Tibial artery (tissue), 4 donors: Measurements from ENCODE around the gene PRPF8.

Experiments
- DNase-seq, 2 donors: peaks; one replicate each; pipeline ENCODE4 v3.0.0-alpha.2; 2019
- H3K27ac ChIP-seq, 2 donors: fragments of 200-600 bp; sonication (generic) in 1 of 2; 1 replicate in 1 of 2; 2 replicates in 1 of 2; pipeline ENCODE4 v1.5.1; 2018 to 2019; ENCODE audit warnings: mild to moderate bottlenecking in 1 of 2
- H3K27me3 ChIP-seq, 2 donors: fragments of 200-600 bp; sonication (generic) in 1 of 2; one replicate each; pipeline versions ENCODE4 v1.5.1 to v1.6.0; 2016 to 2019
- H3K36me3 ChIP-seq, 3 donors: fragments of 200-600 bp; sonication (generic) in 2 of 3; one replicate each; pipeline ENCODE4 v1.5.1; 2016 to 2019; ENCODE audit warnings: mild to moderate bottlenecking in 2 of 3
- H3K4me1 ChIP-seq, 4 donors: fragments of 200-600 bp; sonication (generic) in 2 of 4; 1 replicate in 3 of 4; 2 replicates in 1 of 4; pipeline ENCODE4 v1.5.1; 2016 to 2019
- H3K4me3 ChIP-seq, 2 donors: fragments of 200-600 bp; sonication (generic) in 1 of 2; 1 replicate in 1 of 2; 2 replicates in 1 of 2; pipeline ENCODE4 v1.5.1; 2018 to 2019; ENCODE audit warnings: mild to moderate bottlenecking in 2 of 2
- H3K9me3 ChIP-seq, 3 donors: fragments of 200-600 bp; sonication (generic) in 1 of 3; one replicate each; pipeline ENCODE4 v1.5.1; 2016 to 2019
- CTCF ChIP-seq, 2 experiments: fragments of 200-600 bp in 1 of 2; fragments of 450-650 bp in 1 of 2; IDR thresholded peaks; one replicate each; pipeline ENCODE4 v1.5.1; 2017 to 2019; ENCODE audit warnings: antibody characterized with exemption in 2 of 2, mild to moderate bottlenecking in 1 of 2, moderate library complexity in 1 of 2
- intact Hi-C: fragments of 100-400 bp; cut with DNase I; formaldehyde crosslinking; loops from one replicate; pipeline ENCODE4 v1.15.0; 2023; ENCODE audit warnings: low total_unique reads

The PRPF8 gene

DNA sequence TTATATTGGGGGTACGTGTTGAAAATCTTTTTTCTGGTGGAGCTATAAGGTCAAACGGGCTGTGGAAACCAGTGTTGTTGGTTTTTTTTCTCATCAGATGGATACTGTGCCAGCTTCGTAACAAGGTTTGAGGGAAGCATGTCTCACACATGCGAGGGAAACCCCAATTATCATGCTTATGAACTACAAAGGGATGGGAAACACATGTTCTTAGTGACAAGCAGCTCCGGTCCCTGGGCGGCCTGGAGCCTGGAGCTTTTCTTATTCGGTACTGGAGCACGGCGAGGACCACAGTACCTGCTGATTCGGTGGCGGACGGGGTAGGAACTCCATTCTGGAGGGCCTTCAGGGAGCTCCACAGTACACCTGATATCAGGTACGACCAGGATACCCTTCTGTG, 68.6 kb downstream of the PRPF8 start:
- Histone ChIP-seq H3K27ac (no peak overlapping the region), H3K4me3 (no peak overlapping the region), H3K36me3 (peaks cover 0 to 42% (median 17%) of the 10 kb centered on the region in 3 donors), H3K27me3 (no peaks in the 10 kb centered on the region), H3K9me3 (no peaks in the 10 kb centered on the region), H3K4me1 (peaks cover 0 to 5% (median 0%) of the 10 kb centered on the region in 4 donors)
- intact Hi-C loops: no loop called here
- TF ChIP-seq CTCF (IDR thresholded peaks at IDR 0.05): no peak
- no peak for DNase-seq

GRCh38 chr17:1612400-1612799, 72.3 kb downstream of the PRPF8 start:
- Histone ChIP-seq H3K9me3 (no peaks in the 10 kb centered on the region), H3K27ac (no peak overlapping the region), H3K27me3 (no peaks in the 10 kb centered on the region), H3K36me3 (peaks cover 0 to 32% (median 17%) of the 10 kb centered on the region in 3 donors), H3K4me3 (no peak overlapping the region), H3K4me1 (no peaks in the 10 kb centered on the region)
- no peak for DNase-seq
- TF ChIP-seq CTCF (IDR thresholded peaks at IDR 0.05): no peak
- intact Hi-C loops: no loop called here

GRCh38 chr17:1611715-1612114, 73.0 kb downstream of the PRPF8 start:
- no peak overlapping the region for H3K27ac ChIP-seq
- TF ChIP-seq CTCF (IDR thresholded peaks at IDR 0.05): no peak

GRCh38 chr17:1608676-1609075, 76.0 kb downstream of the PRPF8 start:
- intact Hi-C loops: no loop called here
- no peak overlapping the region for H3K4me3 ChIP-seq
- H3K9me3 ChIP-seq: no peaks in the 10 kb centered on the region
- no peaks in the 10 kb centered on the region for H3K27me3 ChIP-seq
- H3K36me3 ChIP-seq: peaks cover 0 to 25% (median 8%) of the 10 kb centered on the region in 3 donors
- H3K4me1 ChIP-seq: no peaks in the 10 kb centered on the region
- no peak for DNase-seq
- H3K27ac ChIP-seq: no peak overlapping the region
- TF ChIP-seq CTCF (IDR thresholded peaks at IDR 0.05): no peak

More at GRCh38 chr17:1611715-1612114, 73.0 kb downstream of the PRPF8 start:
- peaks cover 0 to 32% (median 17%) of the 10 kb centered on the region in 3 donors for H3K36me3 ChIP-seq
- intact Hi-C loops: no loop called here
- H3K4me3 ChIP-seq: no peak overlapping the region
- no peaks in the 10 kb centered on the region for H3K9me3 ChIP-seq
- peak in 1 of 2 donors; percentile 56 for DNase-seq
- no peaks in the 10 kb centered on the region for H3K4me1 ChIP-seq
- H3K27me3 ChIP-seq: no peaks in the 10 kb centered on the region

DNA sequence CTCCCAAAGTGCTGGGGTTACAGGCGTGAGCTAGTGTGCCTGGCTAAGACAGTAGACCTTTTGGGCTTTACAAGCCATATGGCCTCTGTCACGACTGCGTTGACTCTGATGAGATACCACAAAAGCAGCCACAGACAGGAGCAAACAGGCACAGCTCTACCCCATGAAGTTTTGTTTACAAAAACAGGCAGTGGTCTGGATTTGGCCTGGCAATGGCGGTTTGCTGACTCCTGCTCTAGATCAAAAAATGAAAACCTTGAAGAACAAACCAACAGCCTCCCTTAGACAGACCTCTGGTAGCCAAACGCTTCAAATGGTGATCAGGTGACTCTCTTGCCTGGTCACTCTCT, 76.7 kb downstream of the PRPF8 start:
- Histone ChIP-seq H3K36me3 (peaks cover 0 to 20% (median 8%) of the 10 kb centered on the region in 3 donors), H3K27ac (no peak overlapping the region), H3K9me3 (no peaks in the 10 kb centered on the region), H3K27me3 (no peaks in the 10 kb centered on the region), H3K4me3 (no peak overlapping the region), H3K4me1 (no peaks in the 10 kb centered on the region)
- TF ChIP-seq CTCF (IDR thresholded peaks at IDR 0.05): no peak
- intact Hi-C loops: no loop called here
- DNase-seq: no peak

GRCh38 chr17:1606352-1606985, 78.2 kb downstream of the PRPF8 start:
- Histone ChIP-seq H3K9me3 (no peaks in the 10 kb centered on the region), H3K27ac (no peak overlapping the region), H3K4me3 (no peak overlapping the region), H3K4me1 (no peaks in the 10 kb centered on the region), H3K27me3 (no peaks in the 10 kb centered on the region), H3K36me3 (peaks cover 0 to 19% (median 0%) of the 10 kb centered on the region in 3 donors)
- TF ChIP-seq CTCF (IDR thresholded peaks at IDR 0.05): no peak
- intact Hi-C loops: no loop called here
- no peak for DNase-seq
